Measurements from ENCODE around the gene ZNF512. TPM values are rescaled to one million over a fixed set of nuclear protein-coding genes. Genes with fewer than 3 reads are reported as not detected.

ZNF512 gene
- total RNA-seq, 1 experiment from 2014 or later, result 34.2 TPM

DNA sequence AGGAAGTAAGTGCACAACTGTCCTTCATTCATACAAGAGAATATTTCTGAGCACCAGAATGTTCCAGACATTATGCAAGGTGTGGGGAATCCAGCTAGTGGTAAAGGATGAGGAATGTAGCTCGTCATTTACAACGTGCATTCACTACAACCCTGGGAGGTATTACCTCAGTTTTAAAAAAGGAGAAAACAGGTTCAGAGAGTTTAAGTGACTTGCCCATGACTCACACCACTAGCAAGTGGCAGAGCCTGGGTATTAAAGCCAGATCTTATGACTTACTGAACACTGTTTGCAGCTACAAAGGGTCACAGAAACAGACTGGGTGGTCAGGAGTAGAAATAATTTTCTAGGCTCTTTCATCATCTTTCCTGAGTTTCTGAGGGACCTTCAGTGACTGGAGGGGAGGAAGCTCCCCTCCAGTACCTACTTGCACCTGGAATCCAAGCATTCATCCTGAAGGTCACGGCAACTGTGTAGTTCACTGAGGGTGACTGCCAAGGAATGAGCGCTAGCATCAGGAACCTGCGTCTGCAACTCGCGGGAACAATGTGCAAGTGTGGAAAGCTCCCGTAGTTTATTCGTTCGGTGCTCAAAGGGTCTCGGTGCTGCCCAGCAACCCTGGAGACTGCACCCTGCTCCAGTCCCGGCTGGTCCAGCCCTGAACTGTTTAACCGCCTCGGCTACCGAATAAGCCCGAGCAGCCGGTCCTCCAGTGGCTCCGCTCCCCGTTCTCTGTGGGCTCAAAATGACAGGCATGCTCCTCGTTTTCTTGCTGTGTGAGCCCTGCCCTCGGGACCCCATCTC, 45.3 kb downstream of the ZNF512 start:
- POLR2A ChIA-PET, result interaction anchor here (1.0 to 1.4 kb wide), 2 partner anchors 220 to 248 kb away, joined by 3 read pairs; partner anchors contain the start of gene ZNF513
- peaks cover 9% of the 10 kb centered on the region for H3K4me1 Mint-ChIP-seq
- no peak overlapping the region for H3K27ac Mint-ChIP-seq
- peaks cover 25% of the 10 kb centered on the region for H3K36me3 Mint-ChIP-seq
- DNase-seq (ENCODE audit: low spot score) (no peak), ATAC-seq (no peak)
- TF ChIP-seq IRF2 (CRISPR knock-in tag; IDR thresholded peaks at IDR 0.05; ENCODE audit: borderline replicate concordance, low read depth) (no peak), NFE2L1 (CRISPR knock-in tag; IDR thresholded peaks at IDR 0.05) (no peak), PRRX2 (CRISPR knock-in tag; IDR thresholded peaks at IDR 0.05) (no peak), SMAD4 (CRISPR knock-in tag; IDR thresholded peaks at IDR 0.05) (no peak), ZNF671 (CRISPR knock-in tag; IDR thresholded peaks at IDR 0.05) (no peak), ETV6 (CRISPR knock-in tag; IDR thresholded peaks at IDR 0.05) (no peak), ZNF219 (CRISPR knock-in tag; IDR thresholded peaks at IDR 0.05; ENCODE audit: borderline replicate concordance) (no peak), ESRRA (CRISPR knock-in tag; IDR thresholded peaks at IDR 0.05; ENCODE audit: borderline replicate concordance) (no peak), TCF7 (CRISPR knock-in tag; IDR thresholded peaks at IDR 0.05; ENCODE audit: low read depth) (no peak)
- TF ChIP-seq, protein P1, sequence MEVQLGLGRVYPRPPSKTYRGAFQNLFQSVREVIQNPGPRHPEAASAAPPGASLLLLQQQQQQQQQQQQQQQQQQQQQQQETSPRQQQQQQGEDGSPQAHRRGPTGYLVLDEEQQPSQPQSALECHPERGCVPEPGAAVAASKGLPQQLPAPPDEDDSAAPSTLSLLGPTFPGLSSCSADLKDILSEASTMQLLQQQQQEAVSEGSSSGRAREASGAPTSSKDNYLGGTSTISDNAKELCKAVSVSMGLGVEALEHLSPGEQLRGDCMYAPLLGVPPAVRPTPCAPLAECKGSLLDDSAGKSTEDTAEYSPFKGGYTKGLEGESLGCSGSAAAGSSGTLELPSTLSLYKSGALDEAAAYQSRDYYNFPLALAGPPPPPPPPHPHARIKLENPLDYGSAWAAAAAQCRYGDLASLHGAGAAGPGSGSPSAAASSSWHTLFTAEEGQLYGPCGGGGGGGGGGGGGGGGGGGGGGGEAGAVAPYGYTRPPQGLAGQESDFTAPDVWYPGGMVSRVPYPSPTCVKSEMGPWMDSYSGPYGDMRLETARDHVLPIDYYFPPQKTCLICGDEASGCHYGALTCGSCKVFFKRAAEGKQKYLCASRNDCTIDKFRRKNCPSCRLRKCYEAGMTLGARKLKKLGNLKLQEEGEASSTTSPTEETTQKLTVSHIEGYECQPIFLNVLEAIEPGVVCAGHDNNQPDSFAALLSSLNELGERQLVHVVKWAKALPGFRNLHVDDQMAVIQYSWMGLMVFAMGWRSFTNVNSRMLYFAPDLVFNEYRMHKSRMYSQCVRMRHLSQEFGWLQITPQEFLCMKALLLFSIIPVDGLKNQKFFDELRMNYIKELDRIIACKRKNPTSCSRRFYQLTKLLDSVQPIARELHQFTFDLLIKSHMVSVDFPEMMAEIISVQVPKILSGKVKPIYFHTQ (CRISPR knock-in tag; IDR thresholded peaks at IDR 0.05), result no peak
- TF ChIP-seq, protein P2, sequence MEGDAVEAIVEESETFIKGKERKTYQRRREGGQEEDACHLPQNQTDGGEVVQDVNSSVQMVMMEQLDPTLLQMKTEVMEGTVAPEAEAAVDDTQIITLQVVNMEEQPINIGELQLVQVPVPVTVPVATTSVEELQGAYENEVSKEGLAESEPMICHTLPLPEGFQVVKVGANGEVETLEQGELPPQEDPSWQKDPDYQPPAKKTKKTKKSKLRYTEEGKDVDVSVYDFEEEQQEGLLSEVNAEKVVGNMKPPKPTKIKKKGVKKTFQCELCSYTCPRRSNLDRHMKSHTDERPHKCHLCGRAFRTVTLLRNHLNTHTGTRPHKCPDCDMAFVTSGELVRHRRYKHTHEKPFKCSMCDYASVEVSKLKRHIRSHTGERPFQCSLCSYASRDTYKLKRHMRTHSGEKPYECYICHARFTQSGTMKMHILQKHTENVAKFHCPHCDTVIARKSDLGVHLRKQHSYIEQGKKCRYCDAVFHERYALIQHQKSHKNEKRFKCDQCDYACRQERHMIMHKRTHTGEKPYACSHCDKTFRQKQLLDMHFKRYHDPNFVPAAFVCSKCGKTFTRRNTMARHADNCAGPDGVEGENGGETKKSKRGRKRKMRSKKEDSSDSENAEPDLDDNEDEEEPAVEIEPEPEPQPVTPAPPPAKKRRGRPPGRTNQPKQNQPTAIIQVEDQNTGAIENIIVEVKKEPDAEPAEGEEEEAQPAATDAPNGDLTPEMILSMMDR (IDR thresholded peaks at IDR 0.05), result no peak
- H3K4me3 Mint-ChIP-seq, result no peak overlapping the region
- H3K9me3 Mint-ChIP-seq, result no peaks in the 10 kb centered on the region
- CTCF ChIA-PET, result interaction anchor here (0.9 to 1.2 kb wide), 2 partner anchors 56 to 257 kb away, joined by 3 read pairs; no protein-coding TSS in a partner anchor
- H3K27me3 Mint-ChIP-seq (ENCODE audit: low read depth), result no peaks in the 10 kb centered on the region

DNA sequence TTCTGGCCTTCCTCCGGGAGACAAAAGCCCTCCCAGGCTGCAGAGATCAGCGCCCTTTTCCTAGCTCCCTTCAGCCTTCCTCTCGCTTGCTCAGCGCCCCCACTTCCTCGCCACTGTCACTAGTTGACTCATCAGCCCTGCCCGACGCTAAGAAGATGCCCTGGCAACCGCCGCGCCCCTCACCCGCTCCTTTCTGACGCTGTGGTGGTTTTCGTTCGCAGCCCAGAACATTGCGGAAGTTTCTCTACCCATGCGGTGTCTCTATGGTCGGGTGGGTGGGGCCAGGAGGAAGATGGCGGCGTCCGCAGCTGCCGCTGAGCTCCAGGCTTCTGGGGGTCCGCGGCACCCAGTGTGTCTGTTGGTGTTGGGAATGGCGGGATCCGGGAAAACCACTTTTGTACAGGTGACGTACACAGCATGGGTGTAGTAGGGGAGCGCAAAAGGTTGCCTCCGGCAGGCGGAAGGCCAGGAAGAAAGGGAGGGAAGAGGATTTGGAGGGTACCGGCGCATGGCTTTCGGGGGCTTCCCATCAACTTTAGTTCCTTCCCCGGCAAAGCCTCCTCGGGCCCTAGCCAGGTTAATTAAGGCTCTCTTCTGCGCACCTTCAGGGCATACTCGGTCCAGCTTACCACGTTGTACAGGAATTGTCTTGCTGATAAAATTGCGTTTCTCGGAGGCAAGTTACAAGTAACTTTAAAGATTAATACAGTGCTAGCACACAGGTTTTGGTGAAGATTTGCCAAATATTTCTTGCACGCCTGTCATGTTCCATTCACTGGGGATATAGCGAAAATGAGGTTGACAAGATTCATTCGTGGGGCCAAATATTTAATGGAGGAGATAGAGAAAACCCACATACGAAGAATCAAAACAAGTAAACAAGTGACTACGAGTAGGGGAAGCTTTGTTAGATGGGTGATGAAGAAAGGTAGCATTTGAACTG, 46.2 kb downstream of the ZNF512 start, which contains the start of the genes CCDC121 and GPN1:
Gene CCDC121, minus strand, starts transcription at position 246 of the 943 bp plus-strand sequence. CDS start 1,213 bp downstream, outside the sequence.
Gene GPN1, plus strand, starts transcription at position 284 of the 943 bp plus-strand sequence. Its CDS starts 9 bp downstream, at position 293.
- Mint-ChIP-seq H3K36me3 (peaks cover 26% of the 10 kb centered on the region), H3K27me3 (ENCODE audit: low read depth) (no peaks in the 10 kb centered on the region), H3K4me1 (peaks cover 9% of the 10 kb centered on the region), H3K27ac (no peak within 1 kb of the TSS), H3K9me3 (no peaks in the 10 kb centered on the region), H3K4me3 (no peak within 1 kb of the TSS)
- ChIA-PET POLR2A (interaction anchor here (1.0 to 1.4 kb wide), 2 partner anchors 221 to 249 kb away, joined by 3 read pairs; partner anchors contain the start of gene ZNF513), CTCF (interaction anchor here (0.9 to 1.2 kb wide), 2 partner anchors 55 to 257 kb away, joined by 3 read pairs; no protein-coding TSS in a partner anchor)
- DNase-seq (ENCODE audit: low spot score) (peak; percentile 83), ATAC-seq (peak; percentile 99)
- TF ChIP-seq, protein P1 (CRISPR knock-in tag; IDR thresholded peaks at IDR 0.05), result no peak
- TF ChIP-seq ZNF219 (CRISPR knock-in tag; IDR thresholded peaks at IDR 0.05; ENCODE audit: borderline replicate concordance) (no peak), FOXK1 (CRISPR knock-in tag; IDR thresholded peaks at IDR 0.05) (peak; percentile 95)
- TF ChIP-seq, protein P3, sequence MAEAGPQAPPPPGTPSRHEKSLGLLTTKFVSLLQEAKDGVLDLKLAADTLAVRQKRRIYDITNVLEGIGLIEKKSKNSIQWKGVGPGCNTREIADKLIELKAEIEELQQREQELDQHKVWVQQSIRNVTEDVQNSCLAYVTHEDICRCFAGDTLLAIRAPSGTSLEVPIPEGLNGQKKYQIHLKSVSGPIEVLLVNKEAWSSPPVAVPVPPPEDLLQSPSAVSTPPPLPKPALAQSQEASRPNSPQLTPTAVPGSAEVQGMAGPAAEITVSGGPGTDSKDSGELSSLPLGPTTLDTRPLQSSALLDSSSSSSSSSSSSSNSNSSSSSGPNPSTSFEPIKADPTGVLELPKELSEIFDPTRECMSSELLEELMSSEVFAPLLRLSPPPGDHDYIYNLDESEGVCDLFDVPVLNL (CRISPR knock-in tag; IDR thresholded peaks at IDR 0.05; ENCODE audit: borderline replicate concordance, low read depth), result no peak
- TF ChIP-seq, protein P4, sequence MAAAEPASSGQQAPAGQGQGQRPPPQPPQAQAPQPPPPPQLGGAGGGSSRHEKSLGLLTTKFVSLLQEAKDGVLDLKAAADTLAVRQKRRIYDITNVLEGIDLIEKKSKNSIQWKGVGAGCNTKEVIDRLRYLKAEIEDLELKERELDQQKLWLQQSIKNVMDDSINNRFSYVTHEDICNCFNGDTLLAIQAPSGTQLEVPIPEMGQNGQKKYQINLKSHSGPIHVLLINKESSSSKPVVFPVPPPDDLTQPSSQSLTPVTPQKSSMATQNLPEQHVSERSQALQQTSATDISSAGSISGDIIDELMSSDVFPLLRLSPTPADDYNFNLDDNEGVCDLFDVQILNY (CRISPR knock-in tag; IDR thresholded peaks at IDR 0.05), result no peak
- TF ChIP-seq, protein P5, sequence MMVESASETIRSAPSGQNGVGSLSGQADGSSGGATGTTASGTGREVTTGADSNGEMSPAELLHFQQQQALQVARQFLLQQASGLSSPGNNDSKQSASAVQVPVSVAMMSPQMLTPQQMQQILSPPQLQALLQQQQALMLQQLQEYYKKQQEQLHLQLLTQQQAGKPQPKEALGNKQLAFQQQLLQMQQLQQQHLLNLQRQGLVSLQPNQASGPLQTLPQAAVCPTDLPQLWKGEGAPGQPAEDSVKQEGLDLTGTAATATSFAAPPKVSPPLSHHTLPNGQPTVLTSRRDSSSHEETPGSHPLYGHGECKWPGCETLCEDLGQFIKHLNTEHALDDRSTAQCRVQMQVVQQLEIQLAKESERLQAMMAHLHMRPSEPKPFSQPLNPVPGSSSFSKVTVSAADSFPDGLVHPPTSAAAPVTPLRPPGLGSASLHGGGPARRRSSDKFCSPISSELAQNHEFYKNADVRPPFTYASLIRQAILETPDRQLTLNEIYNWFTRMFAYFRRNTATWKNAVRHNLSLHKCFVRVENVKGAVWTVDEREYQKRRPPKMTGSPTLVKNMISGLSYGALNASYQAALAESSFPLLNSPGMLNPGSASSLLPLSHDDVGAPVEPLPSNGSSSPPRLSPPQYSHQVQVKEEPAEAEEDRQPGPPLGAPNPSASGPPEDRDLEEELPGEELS (CRISPR knock-in tag; IDR thresholded peaks at IDR 0.05), result peak; percentile 72; the same call in 1 of the 2 replicates

All from WTC11 (cell line).